Hematopoietic multipotent progenitor cell treated with erythropoietin and hydrocortisone succinate and interleukin-3 and kit ligand, for 6 days (in vitro differentiated cells): ENCODE measurements around the gene PGA5.
"Not testable (repeated sequence)": the region's sequence is repeated elsewhere in the genome, so short reads cannot be mapped to it uniquely, and the experiment has no call there.

ENCODE experiments used
- DNase-seq: peaks from one replicate; pipeline ENCODE4 v3.0.0-alpha.2; 2015

Gene PGA5

DNA sequence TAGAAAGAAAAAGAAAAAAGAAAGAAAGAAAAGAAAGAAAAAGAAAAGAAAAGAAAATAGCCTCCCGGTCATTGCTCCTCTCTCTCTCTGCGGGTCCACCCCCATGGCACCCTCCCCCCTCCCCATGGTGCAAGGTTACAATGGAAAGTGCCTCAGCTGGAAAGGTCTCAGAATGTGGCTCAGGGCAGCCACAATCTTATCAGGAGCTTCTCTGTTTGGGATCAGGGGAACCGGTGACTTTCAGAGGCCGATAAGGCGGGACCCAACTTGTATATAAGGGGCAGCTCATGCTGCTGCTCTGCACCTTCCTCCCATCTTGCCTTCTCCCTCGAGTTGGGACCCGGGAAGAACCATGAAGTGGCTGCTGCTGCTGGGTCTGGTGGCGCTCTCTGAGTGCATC is at the start of gene PGA5:
Gene PGA5 (plus strand): TSS at position 301 of the 400 bp plus-strand sequence. CDS start 52 bp downstream, at position 353.
- DNase-seq = not testable (repeated sequence)

DNA sequence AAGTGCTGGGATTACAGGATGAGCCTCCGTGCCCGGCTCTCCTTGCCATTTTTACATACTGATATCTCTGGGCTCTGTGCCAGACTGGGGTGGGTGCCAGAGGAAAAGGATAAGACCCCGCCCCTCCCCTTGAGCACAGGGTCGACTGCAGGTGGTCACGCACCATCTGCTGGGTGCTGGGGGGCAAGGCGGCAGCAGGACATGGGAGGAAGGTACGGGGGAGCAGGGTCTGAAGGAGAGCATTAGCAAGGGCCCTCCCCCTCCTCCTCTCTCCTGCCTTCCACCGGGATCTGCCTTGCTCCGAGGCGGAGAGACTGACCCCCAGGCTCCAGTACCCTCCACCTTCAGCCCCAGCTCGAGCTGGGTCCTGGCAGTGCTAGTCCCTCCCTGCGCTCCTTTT is 47.4 kb upstream of the PGA5 start:
- DNase-seq = no peak

DNA sequence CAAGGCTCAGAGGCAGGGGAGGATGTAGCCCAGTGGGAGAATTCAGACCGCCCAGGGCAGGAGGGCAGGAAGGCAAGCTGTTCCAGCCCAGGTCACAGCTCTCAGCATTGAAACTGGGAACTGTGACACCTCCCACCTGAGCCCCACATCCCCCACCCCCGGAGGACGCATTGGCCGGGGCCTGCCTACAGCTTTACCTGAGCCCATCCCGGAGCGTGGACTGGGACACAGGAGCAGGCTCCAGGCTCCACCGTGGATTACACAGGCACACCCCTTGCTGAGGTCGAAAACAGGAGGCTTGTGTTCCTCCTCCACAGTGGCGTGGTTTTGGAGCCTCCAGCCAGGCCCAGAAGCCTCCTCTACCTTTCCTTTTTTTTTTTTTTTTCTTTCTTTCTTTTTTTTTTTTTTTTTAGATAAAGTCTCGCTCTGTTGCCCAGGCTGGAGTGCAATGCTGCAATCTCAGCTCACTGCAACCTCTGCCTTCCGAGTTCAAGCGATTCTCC is 46.8 kb upstream of the PGA5 start:
- no peak for DNase-seq

DNA sequence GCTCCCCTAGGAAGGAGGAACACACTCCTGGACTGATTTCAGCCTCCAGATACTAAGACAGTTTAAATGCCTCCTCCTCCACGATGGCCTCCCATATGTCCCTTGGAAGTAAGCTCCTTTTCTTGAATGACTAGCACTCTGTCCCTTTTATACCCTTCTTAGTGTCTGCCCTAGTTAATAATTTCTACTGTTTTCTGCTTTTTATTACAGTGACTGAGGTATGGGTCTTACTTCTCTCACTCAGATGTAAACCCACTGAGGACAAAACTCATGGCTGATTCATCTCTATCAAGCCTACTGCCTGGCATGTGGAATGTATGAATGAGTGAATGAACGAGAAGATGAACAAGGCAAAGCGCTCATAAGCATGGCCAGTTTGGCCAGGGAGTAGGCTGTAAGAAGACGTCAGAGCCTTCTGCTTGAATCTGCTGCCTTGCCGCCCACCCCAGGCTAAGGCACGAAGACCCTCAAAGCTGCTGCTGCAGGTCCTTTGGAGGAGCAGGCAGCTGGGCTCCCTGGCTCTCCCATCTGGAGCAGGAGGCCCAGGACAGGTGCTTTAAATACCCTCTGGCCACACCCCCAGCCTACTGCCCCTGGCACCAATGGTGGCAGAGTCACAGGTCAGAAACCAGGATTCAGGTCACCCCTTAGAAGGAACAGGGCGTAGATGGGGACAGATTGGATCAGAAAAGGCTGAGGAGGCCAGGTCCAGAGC is 45.8 kb upstream of the PGA5 start:
- no peak for DNase-seq

DNA sequence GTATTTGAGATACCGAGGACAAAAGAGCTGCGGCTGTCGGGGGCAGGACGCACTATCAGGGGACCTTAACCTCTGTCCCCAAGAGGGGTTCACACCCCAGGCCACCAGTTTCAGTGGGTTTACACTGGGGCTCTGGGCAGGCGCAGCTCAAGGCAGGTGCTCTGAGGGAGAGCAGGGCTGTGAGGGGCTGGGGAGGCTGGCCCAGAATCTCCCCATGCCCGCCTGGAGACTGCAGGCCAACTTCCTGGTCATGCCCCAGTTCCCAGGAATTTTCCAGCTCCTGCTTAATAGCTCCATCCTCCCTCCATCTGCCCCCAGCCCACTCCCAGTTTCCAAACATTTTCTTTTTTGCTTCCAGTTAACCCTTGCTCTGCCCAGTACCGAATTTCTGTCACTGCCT is 45.3 kb upstream of the PGA5 start:
- no peak for DNase-seq

DNA sequence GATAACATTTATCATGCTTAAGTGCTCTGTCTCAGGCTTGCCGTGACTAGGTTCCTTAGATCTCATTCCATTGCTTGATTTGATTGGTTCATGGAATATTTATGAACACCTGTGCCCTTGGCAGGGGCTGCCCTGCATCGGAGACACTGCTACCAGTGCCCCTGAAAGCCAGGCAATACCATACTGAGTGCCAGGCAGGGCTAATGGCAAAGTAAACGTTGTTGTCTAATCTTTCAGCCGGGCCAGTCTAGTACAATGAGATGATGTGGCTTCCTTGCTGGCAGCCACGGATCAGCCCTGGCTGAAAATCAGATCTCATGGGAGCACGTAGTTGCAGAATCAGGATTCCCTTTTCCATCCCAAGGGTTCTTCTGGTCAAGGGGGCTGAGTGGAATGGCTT is 42.6 kb upstream of the PGA5 start:
- no peak for DNase-seq

DNA sequence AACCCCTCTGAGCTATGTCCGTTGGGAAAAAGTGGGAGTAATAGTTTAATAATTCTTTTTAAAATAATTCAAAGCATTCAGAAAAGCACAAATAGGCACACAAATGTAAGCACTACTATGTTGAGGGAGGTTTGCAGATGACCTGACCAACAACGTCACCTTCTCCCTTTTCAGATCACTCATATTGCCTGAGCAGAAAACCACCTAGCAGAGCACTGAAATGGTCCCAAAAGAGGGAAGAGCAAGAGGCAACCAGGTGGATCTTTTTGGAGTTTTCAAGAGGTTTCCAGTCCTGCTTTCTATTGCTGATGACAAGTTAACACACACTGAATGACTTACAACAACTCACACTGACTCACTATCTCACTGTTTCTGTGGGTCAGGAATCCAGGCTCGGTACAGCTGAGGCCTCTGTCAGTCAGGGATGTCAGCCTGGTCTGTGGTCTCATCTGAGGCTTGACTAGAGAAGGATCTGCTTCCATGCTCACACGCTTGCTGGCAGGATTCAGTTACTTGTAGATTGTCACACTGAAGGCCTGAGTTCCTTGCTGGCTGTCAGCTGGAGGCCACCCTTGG is 41.9 kb upstream of the PGA5 start:
- DNase-seq = no peak

DNA sequence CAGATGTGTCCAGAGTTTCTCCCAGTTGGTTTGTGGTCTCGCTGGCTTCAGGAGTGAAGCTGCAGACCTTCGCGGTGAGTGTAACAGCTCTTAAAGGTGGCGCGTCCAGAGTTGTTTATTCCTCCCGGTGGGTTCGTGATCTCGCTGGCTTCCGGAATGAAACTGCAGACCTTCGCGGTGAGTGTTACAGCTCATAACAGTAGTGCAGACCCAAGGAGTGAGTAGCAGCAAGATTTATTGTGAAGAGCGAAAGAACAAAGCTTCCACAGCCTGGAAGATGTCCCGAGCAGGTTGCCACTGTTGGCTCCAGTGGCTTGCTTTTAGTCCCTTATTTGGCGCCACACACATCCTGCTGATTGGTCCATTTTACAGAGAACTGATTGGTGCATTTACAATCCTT is 39.5 kb upstream of the PGA5 start:
- DNase-seq = no peak

DNA sequence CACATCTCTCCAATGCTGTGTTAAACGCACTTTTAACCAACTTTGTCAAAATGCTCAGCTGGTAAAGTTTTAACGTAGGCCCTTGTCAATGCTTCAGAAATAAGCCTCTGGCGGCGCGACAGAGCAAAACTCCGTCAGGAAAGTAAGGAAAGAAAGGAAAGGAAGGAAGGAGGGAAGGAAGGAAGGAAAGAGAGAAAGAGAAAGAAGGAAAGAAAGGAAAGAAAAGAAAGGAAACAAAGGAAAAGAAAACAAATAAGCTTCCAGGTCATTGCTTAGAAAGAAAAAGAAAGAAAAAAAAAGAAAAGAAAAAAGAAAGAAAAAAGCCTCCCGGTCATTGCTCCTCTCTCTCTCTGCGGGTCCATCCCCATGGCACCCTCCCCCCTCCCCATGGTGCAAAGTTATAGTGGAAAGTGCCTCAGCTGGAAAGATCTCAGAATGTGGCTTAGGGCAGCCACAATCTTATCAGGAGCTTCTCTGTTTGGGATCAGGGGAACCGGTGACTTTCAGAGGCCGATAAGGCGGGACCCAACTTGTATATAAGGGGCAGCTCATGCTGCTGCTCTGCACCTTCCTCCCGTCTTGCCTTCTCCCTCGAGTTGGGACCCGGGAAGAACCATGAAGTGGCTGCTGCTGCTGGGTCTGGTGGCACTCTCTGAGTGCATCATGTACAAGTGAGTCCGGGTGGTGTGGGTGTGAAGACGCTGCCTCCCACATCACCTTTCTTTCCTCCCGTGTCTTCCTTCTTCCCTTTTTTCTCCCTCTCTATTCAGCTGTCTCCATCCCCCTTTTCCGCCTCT is 37.8 kb upstream of the PGA5 start, which contains the start of gene PGA3:
Gene PGA3 (plus strand): TSS at position 566 of the 797 bp plus-strand sequence. CDS start 50 bp downstream, at position 616.
- DNase-seq = not testable (repeated sequence)

DNA sequence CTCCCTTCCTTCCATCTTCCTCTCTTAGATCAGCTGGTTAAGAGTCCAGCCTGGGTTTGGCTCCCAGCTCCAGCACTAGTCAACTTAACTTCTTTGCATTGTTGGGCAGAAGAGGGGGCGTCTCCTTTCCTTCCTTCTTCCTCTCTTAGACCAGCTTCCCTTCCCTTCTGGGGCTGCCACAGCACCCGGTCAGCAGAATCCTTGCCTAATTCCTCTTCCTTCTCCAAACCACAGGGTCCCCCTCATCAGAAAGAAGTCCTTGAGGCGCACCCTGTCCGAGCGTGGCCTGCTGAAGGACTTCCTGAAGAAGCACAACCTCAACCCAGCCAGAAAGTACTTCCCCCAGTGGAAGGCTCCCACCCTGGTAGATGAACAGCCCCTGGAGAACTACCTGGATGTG is 37.1 kb upstream of the PGA5 start:
- not testable (repeated sequence) for DNase-seq

DNA sequence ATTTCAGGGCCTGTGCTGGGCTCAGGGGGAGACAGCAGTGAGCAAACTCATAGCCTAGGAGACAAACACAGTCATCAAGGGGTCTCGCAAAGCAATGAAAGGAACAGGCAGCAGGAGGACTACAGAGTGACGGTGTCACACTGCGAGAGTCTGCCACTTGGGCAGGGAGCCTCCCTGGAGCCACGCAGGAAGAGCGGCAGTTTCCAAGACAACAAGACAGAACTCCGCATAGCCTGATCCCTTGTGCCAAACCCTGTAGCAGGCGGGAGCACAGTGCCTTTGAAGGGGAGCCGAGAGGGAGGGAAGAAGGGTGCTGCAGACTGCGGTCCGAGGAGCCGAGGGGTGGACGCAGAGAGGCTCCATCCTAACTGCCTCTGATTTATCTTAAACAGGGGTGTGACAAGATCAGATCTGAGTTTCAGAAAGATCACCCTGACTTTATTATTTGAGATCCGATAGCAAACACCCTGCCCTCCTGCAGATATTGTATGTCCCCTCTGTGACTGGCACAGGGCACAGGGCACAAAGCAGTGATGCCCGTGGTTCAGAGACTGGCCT is 36.4 kb upstream of the PGA5 start:
- DNase-seq = not testable (repeated sequence)

DNA sequence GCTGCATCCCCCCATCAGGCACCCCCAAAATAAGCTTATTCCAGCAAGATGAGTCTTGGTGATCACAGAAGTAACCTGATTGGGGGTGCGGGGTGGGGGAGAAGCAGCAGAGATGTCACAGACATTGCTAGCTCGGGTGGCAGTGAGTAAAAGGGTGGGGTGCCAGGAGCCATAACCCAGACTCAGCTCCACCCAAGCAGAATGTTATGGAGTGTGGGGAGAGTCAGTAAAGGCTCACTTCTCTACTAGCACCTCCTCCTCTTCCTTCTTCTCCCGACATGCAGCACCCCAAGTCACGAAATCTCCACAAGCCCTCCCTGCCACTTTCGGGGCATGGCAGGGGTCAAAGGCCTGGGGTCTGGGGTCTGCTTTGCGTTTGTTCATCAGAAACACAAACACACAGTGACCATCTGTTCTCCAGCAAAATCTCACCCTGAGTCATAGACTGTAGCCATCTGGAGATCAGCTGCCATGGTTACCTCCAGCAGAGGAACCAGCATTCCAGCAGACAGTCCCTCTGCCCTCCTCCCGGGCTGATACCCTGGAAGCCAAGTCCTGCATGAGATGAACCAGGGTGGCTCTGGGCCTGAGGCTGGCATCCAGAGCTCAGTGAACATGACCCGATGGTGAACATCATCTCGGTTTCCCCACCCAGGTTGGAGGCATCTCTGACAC is 33.2 kb upstream of the PGA5 start:
- DNase-seq = not testable (repeated sequence)

DNA sequence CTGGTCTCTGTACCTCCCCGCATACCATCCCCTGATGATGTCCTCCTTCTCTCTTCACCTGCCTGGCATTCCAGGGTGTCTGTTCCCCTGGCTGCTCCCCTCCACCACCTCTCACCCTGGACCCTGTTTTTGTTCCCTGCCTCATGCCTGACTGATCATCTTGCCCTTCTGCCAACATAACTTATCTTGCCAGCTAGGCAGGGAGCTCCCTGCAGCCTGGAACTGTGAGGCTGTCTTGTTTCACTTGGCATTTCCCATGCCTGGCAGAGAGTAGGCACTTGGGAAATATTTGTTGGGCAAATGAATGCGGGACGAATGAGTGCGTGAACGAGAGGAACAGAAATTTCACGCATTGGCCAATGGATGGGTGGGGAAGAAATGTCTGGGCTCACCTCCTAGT is 30.3 kb upstream of the PGA5 start:
- DNase-seq = not testable (repeated sequence)

DNA sequence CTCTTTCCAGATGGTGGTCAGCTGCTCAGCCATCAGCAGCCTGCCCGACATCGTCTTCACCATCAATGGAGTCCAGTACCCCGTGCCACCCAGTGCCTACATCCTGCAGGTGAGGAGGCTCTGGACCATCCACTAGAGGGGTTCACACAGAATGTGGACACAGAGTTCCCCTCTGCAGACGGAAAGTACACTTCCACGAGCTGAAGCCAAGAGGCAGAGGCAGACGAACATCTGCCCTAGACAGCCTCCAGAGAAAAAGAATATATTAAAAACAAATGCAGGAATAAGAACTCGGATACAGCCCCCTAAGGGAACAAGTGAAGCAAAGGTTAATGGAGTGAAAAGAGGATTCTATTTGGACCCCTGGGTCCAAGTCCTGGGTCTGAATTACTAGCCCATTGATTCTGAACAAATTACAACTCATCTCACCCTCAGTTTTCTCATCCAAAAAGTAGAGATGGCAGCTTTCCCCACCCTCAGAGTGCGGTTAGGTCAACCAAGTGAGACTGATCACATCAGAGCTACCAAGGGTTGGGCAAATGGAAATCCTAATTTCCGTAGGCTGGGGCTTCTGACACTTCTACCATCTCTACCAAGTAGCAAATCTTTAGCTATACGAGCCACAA is 29.5 kb upstream of the PGA5 start:
- not testable (repeated sequence) for DNase-seq

DNA sequence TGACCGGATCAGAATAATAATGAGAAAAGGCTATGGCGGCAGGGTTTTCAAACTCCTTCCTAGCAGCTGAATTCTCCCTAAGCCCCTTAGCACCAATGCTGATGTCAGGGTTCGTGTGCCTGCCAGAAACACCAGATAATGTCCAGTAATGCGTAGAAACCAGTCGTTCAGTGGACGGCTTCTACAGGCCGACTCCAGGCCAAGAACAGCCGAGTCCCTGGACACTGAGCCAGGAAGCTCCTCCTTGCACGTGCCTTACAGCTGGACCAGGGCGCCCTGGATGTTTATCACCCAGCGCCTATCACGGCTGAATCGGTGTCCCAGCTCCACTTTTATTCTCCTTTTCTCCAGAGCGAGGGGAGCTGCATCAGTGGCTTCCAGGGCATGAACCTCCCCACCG is 28.8 kb upstream of the PGA5 start:
- not testable (repeated sequence) for DNase-seq

DNA sequence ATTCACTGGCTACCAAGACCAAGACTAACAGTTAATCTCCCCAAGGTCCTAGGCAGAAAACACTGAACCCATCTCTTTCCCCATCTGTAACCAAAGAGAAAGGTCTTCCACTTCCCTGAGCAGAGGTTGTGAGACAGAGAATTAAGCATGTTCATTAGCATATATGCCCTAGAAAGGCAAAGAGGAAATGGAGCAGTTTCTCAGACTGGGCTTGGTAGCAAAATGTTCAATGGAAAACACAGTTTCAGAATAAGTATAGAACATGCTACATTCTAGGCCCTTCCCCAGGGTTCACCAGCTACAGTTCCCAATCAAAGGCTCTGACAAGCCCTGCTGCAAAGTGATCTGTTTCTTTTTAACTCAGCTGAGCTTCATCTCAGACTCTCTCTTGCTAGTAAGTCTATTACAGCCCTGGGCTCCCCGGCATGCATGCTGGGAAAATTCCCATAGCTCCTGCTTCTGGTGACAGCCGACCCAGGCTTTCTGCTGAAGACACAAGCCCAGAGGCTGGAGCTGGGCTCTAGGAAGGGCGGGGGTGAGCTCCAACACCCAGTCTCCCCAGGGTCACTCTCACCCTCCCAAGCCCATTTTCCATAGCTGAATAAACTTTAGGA is 27.2 kb upstream of the PGA5 start:
- not testable (repeated sequence) for DNase-seq

DNA sequence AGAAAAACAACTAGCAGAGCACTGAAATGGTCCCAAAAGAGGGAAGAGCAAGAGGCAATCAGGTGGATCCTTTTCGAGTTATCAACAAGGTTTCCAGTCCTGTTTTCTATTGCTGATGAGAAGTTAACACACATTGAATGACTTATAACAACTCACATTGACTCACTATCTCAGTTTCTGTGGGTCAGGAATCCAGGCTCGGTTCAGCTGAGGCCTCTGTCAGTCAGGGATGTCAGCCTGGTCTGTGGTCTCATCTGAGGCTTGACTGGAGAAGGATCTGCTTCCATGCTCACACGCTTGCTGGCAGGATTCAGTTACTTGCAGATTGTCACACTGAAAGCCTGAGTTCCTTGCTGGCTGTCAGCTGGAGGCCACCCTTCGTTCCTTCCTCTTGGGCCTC is 22.7 kb upstream of the PGA5 start:
- not testable (repeated sequence) for DNase-seq

DNA sequence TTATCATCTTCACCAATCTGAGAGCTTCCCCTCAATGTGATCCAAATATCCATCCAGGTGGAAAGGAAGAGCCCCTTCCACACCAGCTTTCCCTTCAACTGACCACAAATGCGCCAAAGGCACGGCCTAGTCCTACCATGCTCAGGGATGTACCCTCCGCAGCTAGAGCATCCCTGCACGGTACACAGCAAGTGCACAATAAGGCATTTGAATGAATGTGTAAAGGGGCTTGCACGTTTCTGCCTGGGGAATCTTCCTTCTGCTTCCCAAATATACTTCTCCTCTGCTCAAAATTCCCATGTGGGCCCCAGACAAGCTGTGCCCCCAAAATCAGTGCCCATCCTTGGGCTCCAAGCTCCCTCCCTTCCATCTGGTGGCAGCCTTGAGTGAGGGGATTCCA is 22.0 kb upstream of the PGA5 start:
- DNase-seq = not testable (repeated sequence)

DNA sequence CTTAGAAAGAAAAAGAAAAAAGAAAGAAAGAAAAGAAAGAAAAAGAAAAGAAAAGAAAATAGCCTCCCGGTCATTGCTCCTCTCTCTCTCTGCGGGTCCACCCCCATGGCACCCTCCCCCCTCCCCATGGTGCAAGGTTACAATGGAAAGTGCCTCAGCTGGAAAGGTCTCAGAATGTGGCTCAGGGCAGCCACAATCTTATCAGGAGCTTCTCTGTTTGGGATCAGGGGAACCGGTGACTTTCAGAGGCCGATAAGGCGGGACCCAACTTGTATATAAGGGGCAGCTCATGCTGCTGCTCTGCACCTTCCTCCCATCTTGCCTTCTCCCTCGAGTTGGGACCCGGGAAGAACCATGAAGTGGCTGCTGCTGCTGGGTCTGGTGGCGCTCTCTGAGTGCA is 18.9 kb upstream of the PGA5 start, which contains the start of gene PGA4:
Gene PGA4 (plus strand): TSS at position 301 of the 400 bp plus-strand sequence. CDS start 54 bp downstream, at position 355.
- not testable (repeated sequence) for DNase-seq

DNA sequence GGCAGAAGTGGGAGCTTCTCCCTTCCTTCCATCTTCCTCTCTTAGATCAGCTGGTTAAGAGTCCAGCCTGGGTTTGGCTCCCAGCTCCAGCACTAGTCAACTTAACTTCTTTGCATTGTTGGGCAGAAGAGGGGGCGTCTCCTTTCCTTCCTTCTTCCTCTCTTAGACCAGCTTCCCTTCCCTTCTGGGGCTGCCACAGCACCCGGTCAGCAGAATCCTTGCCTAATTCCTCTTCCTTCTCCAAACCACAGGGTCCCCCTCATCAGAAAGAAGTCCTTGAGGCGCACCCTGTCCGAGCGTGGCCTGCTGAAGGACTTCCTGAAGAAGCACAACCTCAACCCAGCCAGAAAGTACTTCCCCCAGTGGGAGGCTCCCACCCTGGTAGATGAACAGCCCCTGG is 18.3 kb upstream of the PGA5 start:
- not testable (repeated sequence) for DNase-seq

DNA sequence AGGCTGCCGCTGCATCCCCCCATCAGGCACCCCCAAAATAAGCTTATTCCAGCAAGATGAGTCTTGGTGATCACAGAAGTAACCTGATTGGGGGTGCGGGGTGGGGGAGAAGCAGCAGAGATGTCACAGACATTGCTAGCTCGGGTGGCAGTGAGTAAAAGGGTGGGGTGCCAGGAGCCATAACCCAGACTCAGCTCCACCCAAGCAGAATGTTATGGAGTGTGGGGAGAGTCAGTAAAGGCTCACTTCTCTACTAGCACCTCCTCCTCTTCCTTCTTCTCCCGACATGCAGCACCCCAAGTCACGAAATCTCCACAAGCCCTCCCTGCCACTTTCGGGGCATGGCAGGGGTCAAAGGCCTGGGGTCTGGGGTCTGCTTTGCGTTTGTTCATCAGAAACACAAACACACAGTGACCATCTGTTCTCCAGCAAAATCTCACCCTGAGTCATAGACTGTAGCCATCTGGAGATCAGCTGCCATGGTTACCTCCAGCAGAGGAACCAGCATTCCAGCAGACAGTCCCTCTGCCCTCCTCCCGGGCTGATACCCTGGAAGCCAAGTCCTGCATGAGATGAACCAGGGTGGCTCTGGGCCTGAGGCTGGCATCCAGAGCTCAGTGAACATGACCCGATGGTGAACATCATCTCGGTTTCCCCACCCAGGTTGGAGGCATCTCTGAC is 14.4 kb upstream of the PGA5 start:
- DNase-seq = not testable (repeated sequence)
